K562 (cell line): ENCODE measurements around the gene UGT1A3. TPM values are rescaled to one million over a fixed set of nuclear protein-coding genes. Genes with fewer than 3 reads are reported as not detected.

Experiments used
- ATAC-seq: fragments of 200-7000 bp; cut with Tn5 transposase; 3 replicates; pipeline ENCODE4 v1.9.1; 2020; ENCODE audit warnings: moderate library complexity
- BruUV-seq: library from RNA; stranded (reverse); fragments of 400-500 nt; replicated peaks from 2 replicates; lab custom pipeline; 2021; lab: Mats Ljungman, UMichigan
- CTCF ChIA-PET: fragments of 300-600 bp; formaldehyde crosslinking; extraction: SDS; loops from one replicate; lab custom pipeline; 2021; ENCODE audit warnings: low intra/inter-chr PET ratio; lab: Yijun Ruan, JAX
- POLR2A ChIA-PET: fragments of 300-600, 350-650 bp; sonication (Branson Sonifier 250); formaldehyde crosslinking; extraction: SDS; loops from one replicate; lab custom pipeline; 2021; ENCODE audit warnings: antibody characterized with exemption, inconsistent platforms; lab: Yijun Ruan, JAX
- DNase-seq, 4 experiments: peaks; one replicate each; pipeline versions ENCODE4 v3.0.0 to v3.0.0-alpha.2; 2011 to 2018; ENCODE audit warnings: low spot score in 3 of 4, mixed read lengths in 3 of 4; ENCODE audit errors: extremely low read depth in 1 of 4
- FAIRE-seq: peaks from 2 replicates; lab custom pipeline; 2011; peaks lifted over from hg19 to GRCh38; lab: Jason Lieb, UNC
- H2AFZ ChIP-seq: 2 replicates; pipeline ENCODE4 v1.6.0; 2011; ENCODE audit warnings: low read depth, low read length, control low read depth, inconsistent platforms
- H3K27ac ChIP-seq: fragments of 200-600 bp; 3 replicates; pipeline ENCODE4 v1.8.0; 2011; ENCODE audit warnings: low read depth, mild to moderate bottlenecking, control low read depth, inconsistent platforms, low read length, moderate library complexity, mixed read lengths; ENCODE audit errors: extremely low read depth
- H3K27me3 ChIP-seq, 2 experiments: fragments of 300-600 bp in 1 of 2; 2 replicates in 1 of 2; 3 replicates in 1 of 2; pipeline versions ENCODE4 v1.6.0 to v1.8.0; 2011; ENCODE audit warnings: inconsistent platforms in 2 of 2, low read length in 2 of 2, mild to moderate bottlenecking in 1 of 2, mixed read lengths in 1 of 2, moderate library complexity in 1 of 2; ENCODE audit not compliant: control insufficient read depth in 2 of 2, insufficient read depth in 2 of 2
- H3K36me3 ChIP-seq: fragments of 300-600 bp; 3 replicates; pipeline ENCODE4 v1.8.0; 2011; ENCODE audit warnings: mild to moderate bottlenecking, low read length, inconsistent platforms; ENCODE audit not compliant: control insufficient read depth, insufficient read depth
- H3K4me1 ChIP-seq, 2 experiments: fragments of 200-600 bp in 1 of 2; replicated peaks in 1 of 2; 2 replicates in 1 of 2; 3 replicates in 1 of 2; pipeline versions ENCODE4 v1.5.1 to v1.8.0; 2011; ENCODE audit warnings: inconsistent platforms in 2 of 2, low read length in 2 of 2, mild to moderate bottlenecking in 1 of 2, mixed read lengths in 1 of 2, moderate library complexity in 1 of 2; ENCODE audit not compliant: control insufficient read depth in 2 of 2, insufficient read depth in 2 of 2
- H3K4me2 ChIP-seq: 2 replicates; pipeline ENCODE4 v1.6.1; 2011; ENCODE audit warnings: low read length, control low read depth, inconsistent platforms, mixed read lengths; ENCODE audit not compliant: insufficient read depth
- H3K4me3 ChIP-seq: fragments of 200-600 bp; sonication (generic), shearing (Covaris generic); 2 replicates; pipeline ENCODE4 v1.5.1; 2016; ENCODE audit warnings: control low read depth, inconsistent platforms
- H3K79me2 ChIP-seq: fragments of 200-600 bp; 3 replicates; pipeline ENCODE4 v1.8.0; 2011; ENCODE audit warnings: low read length, inconsistent platforms; ENCODE audit not compliant: control insufficient read depth, insufficient read depth
- H3K9ac ChIP-seq, 2 experiments: 2 replicates each; pipeline versions ENCODE4 v1.6.0 to v1.6.1; 2011; ENCODE audit warnings: low read depth in 2 of 2, low read length in 2 of 2, control low read depth in 1 of 2, inconsistent platforms in 1 of 2, mild to moderate bottlenecking in 1 of 2, mixed read lengths in 1 of 2; ENCODE audit not compliant: insufficient read depth in 1 of 2
- H3K9me1 ChIP-seq: one replicate; pipeline ENCODE4 v1.6.0; 2011; ENCODE audit warnings: inconsistent platforms, mild to moderate bottlenecking, low read length, moderate library complexity; ENCODE audit not compliant: control insufficient read depth, insufficient read depth
- H3K9me3 ChIP-seq: replicated peaks from 2 replicates; pipeline ENCODE4 v1.5.1; 2011; ENCODE audit warnings: low read depth, low read length, inconsistent platforms; ENCODE audit not compliant: control insufficient read depth, insufficient read depth
- H4K20me1 ChIP-seq: replicated peaks from 2 replicates; pipeline ENCODE4 v1.6.1; 2011; ENCODE audit warnings: low read length, inconsistent platforms, mixed read lengths; ENCODE audit not compliant: control insufficient read depth, insufficient read depth
- CREB5 ChIP-seq: fragments of 250-450 bp; sonication (Bioruptor Pico); IDR thresholded peaks from 2 replicates; pipeline ENCODE4 v1.5.0; 2020; ENCODE audit warnings: mild to moderate bottlenecking
- GABPA ChIP-seq: fragments of 200-800 bp; sonication (Bioruptor generic); conservative IDR thresholded peaks from 2 replicates; pipeline ENCODE4 v1.6.1; 2016; ENCODE audit warnings: low read depth, missing genetic modification characterization, missing compliant biosample characterization
- PHTF2 ChIP-seq: fragments of 250-450 bp; sonication (Bioruptor Pico); IDR thresholded peaks from 2 replicates; pipeline ENCODE4 v1.5.0; 2021; ENCODE audit warnings: mild to moderate bottlenecking
- TCFL5 ChIP-seq: fragments of 250-450 bp; sonication (Bioruptor Pico); conservative IDR thresholded peaks from 2 replicates; pipeline ENCODE4 v1.6.1; 2021; ENCODE audit warnings: mild to moderate bottlenecking, moderate library complexity, matching md5 sums
- ZNF436 ChIP-seq: fragments of 250-450, 450-650 bp; sonication (Bioruptor Pico); formaldehyde crosslinking; IDR thresholded peaks from 2 replicates; pipeline ENCODE4 v1.7.0; 2020; ENCODE audit warnings: mild to moderate bottlenecking
- ZNF449 ChIP-seq: fragments of 250-450 bp; sonication (Bioruptor Pico); IDR thresholded peaks from 2 replicates; pipeline ENCODE4 v1.8.0; 2022; ENCODE audit warnings: moderate library complexity, mild to moderate bottlenecking, inconsistent platforms
- ZNF639 ChIP-seq, 2 experiments: fragments of 200-800 bp in 1 of 2; sonication (Bioruptor generic) in 1 of 2; sonication (generic) in 1 of 2; formaldehyde crosslinking in 1 of 2; IDR thresholded peaks in 1 of 2; conservative IDR thresholded peaks in 1 of 2; 2 replicates each; pipeline versions ENCODE4 v1.5.0 to v1.6.1; 2016 to 2020; ENCODE audit warnings: missing compliant biosample characterization in 1 of 2, missing genetic modification characterization in 1 of 2, missing genetic modification reagents in 1 of 2
- ZNF696 ChIP-seq: fragments of 250-450 bp; sonication (Bioruptor Pico); conservative IDR thresholded peaks from 2 replicates; pipeline ENCODE4 v1.4.0; 2020; ENCODE audit warnings: mild to moderate bottlenecking, moderate library complexity
- ZNF75A ChIP-seq: fragments of 450-650 bp; formaldehyde crosslinking; IDR thresholded peaks from 2 replicates; pipeline ENCODE4 v1.4.0; 2020; ENCODE audit warnings: mild to moderate bottlenecking
- WGBS: fragments of 100-300 bp; shearing (Covaris generic); methylation state at CpG from one replicate; pipeline ENCODE4 v1.1.6; 2016; ENCODE audit warnings: low coverage, mixed read lengths; ENCODE audit not compliant: insufficient coverage; ENCODE audit errors: missing lambda C conversion rate; 5-methylcytosine and 5-hydroxymethylcytosine counted together
- in situ Hi-C: fragments of 300-500 bp; cut with MboI; formaldehyde crosslinking; loops from 4 replicates; pipeline ENCODE4 v1.15.0; 2018; ENCODE audit warnings: inconsistent platforms, mixed read lengths
- intact Hi-C: fragments of 100-400 bp; cut with micrococcal nuclease; formaldehyde crosslinking; loops from 2 replicates; pipeline ENCODE4 v1.14.2; 2022
- polyA plus RNA-seq, 8 experiments: library from polyadenylated mRNA; depleted of rRNA in 4 of 8; stranded (reverse) in 5 of 8; unstranded in 3 of 8; fragments of >200 nt; fragmentation: Nextera tagmentation in 2 of 8; fragmentation: Illumina TruSeq in 1 of 8; extraction: Ambion mirVana in 2 of 8; extraction: Trizol in 1 of 8; gene quantifications; 2 replicates each; pipeline versions ENCODE4 v1.2.1 to v1.2.3, GENCODE V29; 2011 to 2014; ENCODE audit warnings: inconsistent platforms in 1 of 8, missing spikeins in 1 of 8
- total RNA-seq, 7 experiments: library from RNA; depleted of rRNA in 6 of 7; stranded (reverse); fragments of >200 nt in 6 of 7; fragmentation: Illumina TruSeq in 2 of 7; extraction: Trizol in 2 of 7; gene quantifications; 2 replicates each; pipeline versions ENCODE4 v1.2.1 to v1.2.3, GENCODE V29; 2011 to 2021; ENCODE audit warnings: low replicate concordance in 1 of 7

UGT1A3 gene
- total and polyA plus RNA-seq, 9 of the 15 experiments (the other 6 are each of a cell fraction or from before 2014, with no cell fraction given), result not detected

GRCh38 chr2:233692648-233693047 is 36.2 kb upstream of the UGT1A3 start, which contains the start of gene UGT1A6 (continued):
- TF ChIP-seq ZNF696, result no peak
- no peak for TF ChIP-seq ZNF639 (CRISPR knock-in tag; conservative IDR thresholded peaks at IDR 0.05 in 1 of 2, IDR thresholded peaks at IDR 0.05 in 1 of 2)
- TF ChIP-seq GABPA (tag), result no peak
- TF ChIP-seq ZNF75A (CRISPR knock-in tag), result no peak
- no peak for TF ChIP-seq ZNF436 (CRISPR knock-in tag)
- no peak for TF ChIP-seq ZNF449

GRCh38 chr2:233693963-233694362 is 34.9 kb upstream of the UGT1A3 start:
- 3% methylated on average over 6 of the region's 6 CpGs for whole genome bisulfite sequencing
- H3K27me3 ChIP-seq, result peaks cover 0 to 8% of the 10 kb centered on the region in 2 experiments; a peak in 3 of 5 replicates
- DNase-seq, result no peak
- H2AFZ ChIP-seq, result no peak overlapping the region
- no peaks in the 10 kb centered on the region for H3K9me3 ChIP-seq
- ChIA-PET POLR2A (no interaction called here), CTCF (interaction anchor here (0.6 kb wide), 1 partner anchor 1340 kb away, joined by 3 read pairs; no protein-coding TSS in a partner anchor)
- ATAC-seq, result no peak
- TF ChIP-seq TCFL5 (CRISPR knock-in tag), result no peak
- TF ChIP-seq PHTF2 (CRISPR knock-in tag), result no peak
- no peak for TF ChIP-seq CREB5
- H3K36me3 ChIP-seq, result no peaks in the 10 kb centered on the region
- no peaks in the 10 kb centered on the region for H3K9me1 ChIP-seq
- intact Hi-C loops (no loop called here), in situ Hi-C loops (no loop called here)
- no peak overlapping the region for H3K4me2 ChIP-seq
- no peak overlapping the region for H3K27ac ChIP-seq
- no peak for FAIRE-seq
- H3K79me2 ChIP-seq, result no peaks in the 10 kb centered on the region
- no peaks in the 10 kb centered on the region for H4K20me1 ChIP-seq
- H3K4me3 ChIP-seq, result no peak overlapping the region
- BruUV-seq, result no TSS peak
- no peaks in the 10 kb centered on the region; a peak in 1 of 5 replicates for H3K4me1 ChIP-seq
- H3K9ac ChIP-seq, result no peak overlapping the region
